Hepatic stellate cell (primary cell): ENCODE data around the gene EPN2.

Source experiments
- DNase-seq: peaks from one replicate; pipeline ENCODE4 v3.0.0; 2011; ENCODE audit warnings: low spot score

Gene EPN2

DNA sequence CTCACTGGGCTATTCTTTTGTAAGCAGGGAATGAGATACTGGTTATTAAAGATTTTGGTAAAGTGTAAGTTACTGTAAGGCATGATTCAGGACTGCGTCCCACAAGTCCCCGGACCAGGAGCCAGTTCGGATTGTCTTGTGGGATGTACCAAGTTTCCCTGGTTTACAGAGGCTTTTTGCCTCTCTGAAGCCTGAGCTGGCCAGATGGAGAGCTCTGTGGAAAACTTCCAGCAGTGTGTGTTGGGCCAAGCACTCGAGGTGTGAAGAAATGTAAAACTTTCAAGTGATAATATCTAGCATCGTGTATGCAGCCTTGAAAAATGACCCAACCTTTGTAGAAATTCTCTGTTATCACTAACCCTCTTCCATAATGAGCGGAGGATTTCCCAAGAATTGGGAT, 2.4 kb downstream of the EPN2 start:
- DNase-seq, result no peak

DNA sequence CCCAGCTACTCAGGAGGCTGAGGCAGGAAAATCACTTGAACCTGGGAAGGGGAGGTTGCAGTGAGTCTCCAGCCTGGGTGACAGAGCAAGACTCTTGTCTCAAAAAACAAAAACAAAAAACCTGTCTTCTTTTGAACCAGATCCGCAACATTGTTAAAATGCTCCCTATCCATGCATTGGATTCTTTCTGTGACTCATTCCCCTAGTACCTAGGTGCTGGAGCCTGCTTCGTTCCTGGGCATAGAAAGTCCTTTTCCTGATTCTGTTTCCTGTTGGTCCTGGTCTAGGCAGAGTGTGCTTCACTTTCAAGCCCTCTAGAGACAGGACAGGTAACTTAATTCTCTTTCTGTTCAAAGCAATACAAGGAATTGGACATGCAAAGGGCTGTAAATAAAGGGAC, 5.2 kb downstream of the EPN2 start:
- DNase-seq, result no peak

DNA sequence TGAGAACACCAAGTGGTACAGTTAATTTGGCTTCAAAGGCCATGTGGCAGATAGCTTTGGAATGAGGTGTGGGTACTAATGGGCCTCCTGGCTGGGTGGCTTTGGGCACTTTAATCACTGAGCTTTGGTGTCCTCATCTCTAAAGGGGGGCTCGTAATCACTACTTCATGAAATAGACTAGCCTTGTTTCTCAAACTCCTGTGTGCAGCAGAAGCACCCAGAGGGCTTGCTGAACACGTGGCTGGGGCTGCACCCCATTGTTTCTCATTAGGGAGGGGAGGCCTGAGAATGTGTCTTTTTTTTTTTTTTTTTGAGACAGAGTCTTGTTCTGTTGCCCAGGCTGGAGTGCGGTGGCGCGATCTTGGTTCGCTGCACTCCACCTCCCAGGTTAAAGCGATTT, 5.8 kb downstream of the EPN2 start:
- DNase-seq, result no peak

DNA sequence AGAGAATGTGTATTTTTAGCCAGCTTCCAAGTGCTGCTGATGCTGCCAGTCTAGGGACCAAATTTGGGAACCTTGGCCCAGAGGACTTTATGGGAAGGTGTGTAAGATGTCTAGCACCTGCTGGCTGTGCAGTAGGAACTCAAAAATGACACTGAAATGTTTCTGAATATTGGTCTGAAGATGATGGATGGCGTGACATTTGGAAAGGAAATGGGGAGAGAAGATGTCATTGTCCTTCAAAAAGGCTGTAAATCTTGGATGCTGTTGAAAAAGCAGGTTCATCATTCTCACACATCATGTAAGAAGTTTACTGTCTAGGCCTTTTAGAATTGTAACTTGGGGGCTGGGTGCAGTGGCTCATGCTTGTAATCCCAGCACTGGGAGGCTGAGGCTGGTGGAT, 6.7 kb downstream of the EPN2 start:
- no peak for DNase-seq

DNA sequence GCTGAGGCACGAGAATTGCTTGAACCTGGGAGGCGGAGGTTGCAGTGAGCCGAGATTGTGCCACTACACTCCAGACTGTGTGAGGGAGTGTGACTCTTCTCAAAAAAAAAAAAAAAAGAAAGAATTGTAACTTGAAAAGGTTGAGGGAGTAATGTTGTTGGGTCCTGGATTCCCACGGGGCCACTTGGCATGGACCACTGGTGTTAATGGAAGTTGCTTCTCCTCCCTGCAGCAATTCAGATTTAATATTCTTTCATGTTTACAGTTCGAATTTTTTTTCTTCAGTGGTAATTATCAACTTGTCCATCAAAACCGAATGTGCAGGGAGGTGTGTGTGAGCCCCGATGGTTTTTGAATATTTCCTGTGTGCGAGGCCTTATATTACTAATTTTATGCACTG, 7.2 kb downstream of the EPN2 start:
- no peak for DNase-seq

DNA sequence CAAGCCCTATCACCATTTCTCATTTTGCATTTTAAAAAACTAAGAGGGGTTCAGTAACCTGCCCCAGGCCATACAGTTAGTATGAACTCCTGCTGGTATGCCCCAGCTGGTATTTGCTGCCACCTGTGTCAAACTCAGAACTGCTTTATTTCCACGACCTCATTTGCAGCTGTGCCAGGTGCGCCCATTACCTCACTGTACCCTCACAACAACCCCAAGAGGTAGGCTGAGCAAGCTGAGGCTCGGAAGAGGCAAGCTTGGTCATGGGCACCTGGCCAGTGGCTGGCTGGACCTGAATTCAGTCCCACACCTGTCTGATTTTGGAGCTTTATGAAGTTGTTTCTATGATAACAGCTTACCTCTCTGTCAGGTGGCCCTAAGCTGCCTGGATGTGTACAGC, 7.6 kb downstream of the EPN2 start:
- DNase-seq, result no peak

DNA sequence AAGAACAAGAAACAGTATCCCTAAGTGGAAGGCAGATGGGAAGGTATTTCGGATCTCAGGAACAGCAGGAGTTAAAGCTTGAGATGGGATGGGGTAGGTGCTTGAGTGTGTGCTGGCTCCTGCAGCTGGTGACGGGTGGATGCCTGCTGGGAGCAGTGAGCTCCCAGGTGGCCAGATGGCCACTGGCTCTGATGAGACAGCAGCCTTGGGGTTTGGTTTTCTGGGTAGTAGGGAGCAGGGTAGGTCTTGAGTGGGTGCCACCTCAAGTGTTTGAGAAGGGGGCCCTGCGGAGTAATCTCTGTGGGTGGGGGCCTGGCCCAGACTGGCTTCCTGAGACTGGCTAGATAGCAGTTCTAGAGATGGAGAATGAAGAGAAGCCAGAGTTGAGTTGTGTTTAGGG, 10.3 kb downstream of the EPN2 start:
- DNase-seq, result no peak

DNA sequence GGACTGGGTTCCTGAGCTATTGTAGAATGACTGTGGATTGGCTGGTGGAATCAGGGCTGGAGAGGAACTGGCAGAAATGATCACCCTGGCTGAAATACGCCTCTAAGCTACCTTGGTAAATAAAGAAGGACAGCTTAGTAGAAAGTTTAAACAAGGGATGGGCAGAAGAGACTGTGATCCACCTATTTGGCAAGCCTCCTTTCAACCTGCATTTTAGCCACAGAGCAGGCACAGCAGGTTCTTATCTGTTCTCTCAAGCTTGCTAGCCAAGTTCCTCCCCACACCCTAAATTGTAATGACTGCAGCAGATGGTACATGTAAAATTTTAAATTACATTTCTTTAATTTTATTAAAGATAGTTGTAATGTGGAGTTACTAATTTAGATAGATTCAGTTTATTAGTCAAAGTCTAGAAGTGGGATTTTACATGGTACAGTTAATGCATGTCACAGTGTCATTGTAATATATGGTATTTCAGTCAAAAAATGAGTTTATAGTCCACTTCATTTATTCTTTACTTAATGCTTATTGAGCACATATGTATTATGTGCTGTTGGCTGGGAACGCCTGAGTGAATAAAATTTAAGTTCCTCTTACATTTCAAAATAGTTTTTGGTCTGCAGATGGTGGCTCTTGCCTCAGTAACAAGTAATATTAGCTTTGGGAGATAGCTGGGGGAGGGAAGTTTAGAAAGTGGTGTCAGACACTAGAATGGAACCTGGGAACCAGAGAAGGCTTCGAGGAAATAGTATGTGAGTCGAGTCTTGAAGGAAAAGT, 11.2 kb downstream of the EPN2 start:
- DNase-seq, result no peak

DNA sequence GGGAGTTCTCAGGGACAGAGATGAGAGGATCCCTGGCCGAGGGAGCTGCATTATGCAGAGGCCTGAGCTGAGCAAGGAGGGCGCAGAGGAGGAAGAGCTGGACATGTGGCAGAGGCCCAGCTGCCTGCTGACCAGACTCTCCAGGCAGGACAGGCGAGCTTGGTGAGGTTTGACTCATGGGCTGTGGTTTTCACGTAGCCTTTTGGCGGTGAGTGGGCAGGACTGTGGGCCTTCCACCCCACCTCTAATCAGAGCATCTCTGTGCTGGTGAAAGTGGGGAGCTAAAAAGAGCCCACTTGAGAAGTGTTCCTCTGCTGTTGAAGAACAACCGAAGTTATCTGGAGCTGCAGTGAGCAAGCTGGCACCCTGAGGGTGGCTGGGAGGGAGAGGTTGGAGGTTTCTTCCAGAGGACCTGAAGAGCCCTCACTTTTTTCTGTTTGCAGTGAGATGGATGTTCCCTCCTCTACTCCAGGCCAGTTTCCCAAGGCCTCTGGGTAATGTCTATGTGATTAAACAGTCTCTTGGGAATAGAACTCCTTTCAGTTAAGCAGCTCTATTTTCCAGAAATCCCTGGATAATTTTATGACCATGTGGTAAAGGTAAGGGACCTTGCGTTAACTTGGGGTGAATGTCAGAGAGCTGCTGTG, 11.9 kb downstream of the EPN2 start:
- peak; percentile 87 for DNase-seq

DNA sequence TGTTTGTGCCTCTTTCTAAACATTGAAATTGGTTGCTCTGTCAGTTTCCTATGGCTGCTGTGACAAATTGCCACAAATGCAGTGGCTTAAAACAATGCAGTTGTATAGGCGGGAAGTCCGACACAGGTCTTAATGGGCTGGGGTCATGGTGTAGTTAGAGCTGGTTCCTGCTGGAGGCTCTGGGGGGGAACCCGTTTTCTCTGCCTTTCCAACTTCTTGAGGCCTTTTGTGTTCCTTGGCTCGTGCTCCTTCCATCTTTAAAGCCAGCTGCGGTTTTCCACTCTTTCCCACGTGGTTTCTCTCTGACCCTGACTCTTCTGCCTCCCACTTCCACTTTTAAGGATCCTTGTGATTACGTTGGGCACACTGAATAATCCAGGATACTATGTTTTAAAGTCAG, 12.5 kb downstream of the EPN2 start:
- no peak for DNase-seq

DNA sequence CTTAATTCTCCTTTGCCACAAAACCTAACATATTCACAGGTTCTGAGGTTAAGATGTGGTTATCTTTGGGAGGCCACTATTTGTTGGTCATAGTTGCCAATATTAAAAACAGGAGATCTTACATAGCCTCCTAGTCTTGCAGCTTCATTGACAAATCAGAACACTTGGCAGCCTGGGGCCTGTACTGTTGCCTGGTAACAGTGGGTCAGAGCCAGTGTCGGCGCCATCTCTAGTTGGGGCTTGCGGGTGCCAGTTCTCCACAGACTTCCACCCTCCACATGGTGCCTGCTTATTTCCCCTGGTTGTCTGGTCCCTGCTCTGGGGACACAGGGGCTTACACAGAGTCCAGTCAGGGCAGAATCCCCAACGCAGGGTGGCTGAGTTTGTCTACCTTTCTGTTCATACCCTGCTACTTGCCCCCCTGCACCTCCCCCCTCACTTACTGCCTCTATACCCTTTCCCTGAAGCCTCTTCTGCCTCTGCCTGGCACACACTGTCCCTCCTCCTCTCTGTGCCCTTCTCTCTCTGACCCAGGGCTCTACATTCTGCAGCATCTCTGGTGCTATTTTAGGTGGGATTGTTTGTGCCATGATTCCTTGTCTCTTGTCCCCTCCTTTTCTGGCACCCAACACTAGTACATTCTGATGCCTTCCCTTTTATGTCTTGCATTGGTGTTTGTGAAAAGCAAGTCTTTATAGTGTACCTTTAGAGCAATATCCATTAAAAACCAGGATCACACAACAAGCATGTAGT, 13.4 kb downstream of the EPN2 start:
- DNase-seq, result no peak

DNA sequence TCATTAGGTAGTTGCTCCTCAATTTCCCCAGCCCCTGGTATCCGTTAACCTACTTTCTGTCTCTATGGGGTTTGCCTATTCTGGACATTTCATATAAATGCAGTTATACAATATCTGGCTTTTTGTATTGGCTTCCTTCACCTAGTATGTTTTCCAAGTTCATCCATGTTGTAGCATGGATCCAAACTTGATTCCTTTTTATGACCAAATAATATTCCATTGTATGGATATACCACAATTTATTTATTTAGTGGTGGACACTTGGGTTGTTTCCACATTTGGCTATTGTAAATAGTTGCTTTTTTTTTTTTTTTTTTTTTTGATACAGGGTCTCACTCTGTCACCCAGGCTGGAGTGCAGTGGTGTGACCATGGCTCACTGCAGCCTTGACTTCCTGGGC, 15.9 kb downstream of the EPN2 start:
- DNase-seq, result no peak

DNA sequence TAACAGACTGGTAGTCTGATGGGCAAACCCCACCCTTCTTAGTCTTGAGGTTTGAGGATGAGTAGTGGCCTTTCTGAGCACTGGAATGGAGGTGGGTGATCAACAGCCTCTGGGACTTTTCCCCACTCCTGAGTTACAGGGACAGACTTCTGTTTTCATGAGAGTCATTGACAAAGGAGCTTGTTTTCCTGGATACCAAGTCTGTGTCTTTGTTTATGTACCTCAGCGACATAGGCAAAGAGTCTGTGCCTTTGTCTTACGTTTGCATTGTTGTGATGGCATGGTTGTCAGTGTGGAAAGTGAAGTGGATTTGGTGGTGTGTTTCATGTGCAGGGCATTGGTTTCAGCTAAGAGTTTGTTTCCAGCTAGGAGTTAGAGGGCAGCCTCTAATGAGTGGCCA, 17.5 kb downstream of the EPN2 start:
- no peak for DNase-seq

DNA sequence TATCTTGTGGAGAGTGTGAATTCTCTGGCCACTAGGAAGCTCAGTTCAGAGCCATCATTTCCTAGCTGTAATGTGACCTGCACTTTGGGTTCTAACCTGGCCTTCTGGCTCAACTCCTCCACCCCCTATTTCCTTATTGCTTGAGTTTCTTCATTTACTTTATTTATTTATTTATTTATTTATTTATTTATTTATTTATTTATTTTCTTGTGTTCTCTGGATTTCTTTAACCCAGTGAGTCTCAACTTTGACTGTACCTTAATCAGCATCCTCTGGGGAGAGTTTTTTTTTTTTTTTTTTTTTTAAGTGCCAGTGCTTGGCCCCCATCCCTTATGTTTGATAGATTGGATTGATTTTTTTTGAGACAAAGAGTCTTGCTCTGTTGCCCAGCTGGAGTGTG, 18.1 kb downstream of the EPN2 start:
- DNase-seq, result no peak

DNA sequence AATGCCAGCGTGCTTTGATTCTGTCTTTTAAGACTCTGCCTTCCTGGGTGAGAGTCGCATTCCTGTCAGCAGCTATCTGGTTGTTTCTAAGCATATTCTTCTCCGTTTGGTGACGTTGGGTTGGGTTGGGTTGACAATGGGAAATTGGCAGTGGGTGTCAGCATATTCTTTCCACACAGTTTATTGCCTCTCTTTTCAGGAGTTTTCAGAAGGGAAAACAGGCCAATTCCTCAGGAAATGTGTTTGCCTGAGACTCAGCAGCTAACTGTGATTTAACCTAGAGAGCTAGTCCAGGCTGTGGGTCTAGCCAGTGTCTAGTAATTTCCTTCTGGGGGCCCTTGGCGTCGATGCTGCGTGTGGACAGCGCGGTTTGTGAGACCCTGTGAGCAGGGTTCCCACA, 21.2 kb downstream of the EPN2 start:
- DNase-seq, result no peak

DNA sequence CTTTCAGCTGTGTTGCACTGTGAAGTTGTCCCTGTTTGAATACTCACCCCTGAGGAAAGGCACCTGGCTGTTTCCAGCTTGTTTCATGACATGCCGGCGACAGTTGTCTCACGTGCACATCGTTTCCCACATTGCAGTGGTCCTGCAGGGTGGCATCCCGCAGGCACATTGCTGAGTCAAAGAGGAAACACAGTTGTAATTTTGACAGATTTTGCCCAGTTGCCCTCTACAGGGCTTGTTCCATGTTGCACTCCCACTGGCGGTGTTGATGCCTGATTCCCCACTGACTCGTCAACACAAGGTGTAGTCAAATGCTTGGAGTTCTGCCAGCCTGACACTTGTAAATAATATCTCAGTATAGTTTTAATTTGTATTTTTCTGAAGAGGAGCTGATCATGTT, 23.8 kb downstream of the EPN2 start:
- no peak for DNase-seq

DNA sequence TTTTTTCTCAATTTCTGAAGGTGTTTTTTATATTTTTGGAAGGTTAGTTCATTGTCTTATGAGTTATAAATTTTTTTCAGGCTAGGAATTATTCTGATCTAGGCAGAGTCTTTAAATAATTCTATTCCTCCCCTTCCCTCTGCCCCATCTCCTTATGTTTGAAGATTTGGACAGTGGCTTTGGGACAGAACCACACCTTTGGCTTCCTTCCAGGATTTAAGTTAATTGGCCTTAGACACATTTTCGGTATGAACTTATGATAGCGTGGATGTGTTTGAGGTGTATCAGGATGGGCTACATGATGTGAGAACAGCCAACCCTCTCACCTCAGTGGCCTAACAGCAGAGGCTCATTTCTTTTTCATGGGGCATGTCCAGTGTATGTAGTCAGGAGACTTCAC, 24.3 kb downstream of the EPN2 start:
- DNase-seq, result no peak

DNA sequence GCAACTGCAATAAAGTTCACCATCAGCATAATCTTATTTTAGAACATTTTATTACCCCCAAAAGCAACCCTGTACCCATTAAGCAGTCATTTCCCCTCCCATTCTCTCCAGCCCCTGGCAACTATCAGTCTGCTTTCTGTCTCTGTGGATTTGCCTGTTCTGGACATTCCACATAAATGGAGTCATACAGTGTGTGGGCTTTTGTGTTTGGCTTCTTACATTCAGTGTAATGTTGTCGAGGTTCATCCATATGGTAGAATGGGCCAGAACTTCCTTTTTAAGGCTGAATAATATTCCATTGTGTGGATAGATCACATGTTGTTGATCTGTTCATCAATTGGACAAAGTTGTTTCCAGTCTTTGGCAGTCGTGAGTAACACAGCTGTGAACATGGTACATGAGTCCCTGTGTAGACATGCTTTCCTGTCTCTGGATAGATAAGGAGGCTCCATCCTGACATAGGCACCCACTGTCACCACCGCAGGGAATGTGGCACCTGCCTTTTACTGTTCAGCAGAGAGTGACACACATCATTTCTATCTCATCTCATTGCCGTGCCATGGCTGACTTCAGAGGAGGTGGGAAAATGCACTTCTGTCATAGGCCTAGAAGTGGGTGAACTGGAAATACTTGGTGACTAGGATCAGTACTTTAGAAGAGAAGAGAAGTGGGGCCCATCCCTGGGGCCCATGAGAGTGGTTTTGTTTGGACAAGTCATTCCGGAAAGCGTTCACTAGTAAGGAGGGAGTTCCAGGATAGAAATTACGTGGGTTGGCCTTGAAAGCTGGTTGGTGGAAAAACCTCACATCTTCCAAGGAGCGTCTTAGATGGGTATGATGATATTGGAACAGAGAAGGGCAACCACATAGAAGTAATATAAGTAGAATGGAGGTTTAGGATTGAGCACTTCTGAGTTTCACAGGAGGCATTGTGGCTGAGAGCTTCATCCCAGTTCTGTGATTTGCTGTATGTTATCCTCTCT, 25.8 kb downstream of the EPN2 start:
- DNase-seq, result peak; percentile 43

DNA sequence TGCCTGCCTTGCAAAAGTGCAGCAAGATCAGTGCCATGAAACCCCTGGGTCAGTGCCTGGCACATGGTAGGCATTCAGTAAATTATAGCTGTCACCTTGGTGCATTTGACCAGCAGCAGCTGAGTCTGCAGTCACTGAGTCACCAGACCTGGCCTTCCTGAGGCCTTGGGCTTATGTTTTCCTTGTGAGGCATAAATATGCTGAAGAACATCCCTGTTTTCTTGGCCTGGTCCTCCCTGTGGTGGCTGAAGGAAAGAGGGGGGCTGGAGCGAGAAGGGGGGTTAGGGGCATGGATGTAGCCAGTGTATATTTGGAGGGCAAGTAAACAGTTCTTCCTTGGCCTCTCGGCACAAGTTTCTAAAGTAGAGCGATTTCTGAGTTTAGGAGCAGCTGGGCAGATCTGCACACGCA, 26.5 kb downstream of the EPN2 start:
- peak; percentile 38 for DNase-seq

DNA sequence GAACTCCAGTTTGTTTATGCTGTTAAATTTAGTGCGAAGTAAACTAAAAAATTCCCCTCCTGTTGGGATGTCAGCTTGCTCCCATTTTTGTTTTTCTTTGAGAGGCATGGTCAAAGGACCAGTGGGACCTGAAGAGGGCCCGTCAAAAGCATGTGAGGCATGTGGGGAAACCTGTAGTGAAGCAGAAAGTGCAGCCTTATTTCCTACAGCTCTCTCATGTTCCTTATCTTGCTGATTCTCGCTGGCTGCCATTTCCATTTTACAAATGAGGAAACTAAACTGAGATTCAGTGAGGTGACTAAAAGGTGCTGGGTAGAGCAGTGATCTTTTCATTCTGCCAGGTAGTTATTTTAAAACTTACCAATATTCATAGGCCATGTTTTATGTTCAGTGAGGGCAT, 27.1 kb downstream of the EPN2 start:
- DNase-seq, result no peak

DNA sequence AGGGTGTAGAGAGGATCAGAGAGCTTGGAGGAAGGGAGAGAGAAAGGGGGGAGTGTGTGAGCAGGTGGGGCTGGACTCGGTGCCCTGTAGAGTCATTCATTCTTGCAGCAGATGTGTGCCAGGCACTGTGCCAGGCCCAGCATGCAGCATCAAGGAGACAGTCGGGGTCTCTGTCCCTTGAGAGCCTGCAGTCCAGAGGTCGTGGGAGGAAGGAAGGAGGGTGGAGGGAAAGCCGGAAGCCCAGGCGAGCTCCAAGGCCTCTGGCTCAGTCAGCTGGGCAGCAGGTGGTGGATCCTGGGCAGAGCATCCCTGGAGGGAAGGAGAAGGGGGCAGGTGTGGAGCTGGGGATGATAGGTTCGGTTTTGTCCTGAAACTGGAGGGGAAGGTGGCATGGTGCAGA, 27.5 kb downstream of the EPN2 start:
- DNase-seq, result no peak

DNA sequence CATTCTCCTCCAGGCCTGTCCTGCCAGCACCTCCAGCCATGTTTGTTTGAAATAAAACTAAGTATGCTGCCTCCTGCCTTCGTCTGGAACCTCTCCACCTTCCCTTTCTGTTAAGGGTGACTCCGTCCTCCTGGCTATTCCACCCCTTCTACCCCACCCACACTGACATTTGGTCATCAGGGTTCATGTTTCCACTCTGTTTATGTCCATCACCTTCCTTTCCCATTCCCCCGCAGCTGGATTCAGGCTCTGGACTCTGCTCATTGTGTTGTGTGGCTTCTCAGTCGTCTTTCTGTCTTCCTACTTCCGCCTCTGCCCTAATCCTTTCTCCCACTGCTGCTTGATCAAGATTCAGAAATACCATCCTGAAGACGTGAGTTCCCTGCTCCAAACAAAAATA, 28.6 kb downstream of the EPN2 start:
- DNase-seq, result no peak
